MV-4-11 (cell line): ENCODE results near the gene RNF130.
"Not testable (repeated sequence)": the region's sequence is repeated elsewhere in the genome, so short reads cannot be mapped to it uniquely, and the experiment has no call there.

Experiments used
- DNase-seq: peaks from one replicate; lab custom pipeline; 2025; lab: John Stamatoyannopoulos, UW

Gene RNF130

GRCh38 chr5:179974246-179974945 lies 97.2 kb downstream of the RNF130 start:
- no peak for DNase-seq

GRCh38 chr5:179973391-179973790 lies 98.2 kb downstream of the RNF130 start:
- DNase-seq, result no peak

- no peak for DNase-seq
Observed at GRCh38 chr5:179969110-179969509, 102.4 kb downstream of the RNF130 start.

GRCh38 chr5:179967489-179967888 lies 104.1 kb downstream of the RNF130 start:
- DNase-seq, result no peak

GRCh38 chr5:179964015-179964414 lies 107.5 kb downstream of the RNF130 start:
- no peak for DNase-seq

- no peak for DNase-seq
Observed at GRCh38 chr5:179963375-179963774, 108.2 kb downstream of the RNF130 start.

- no peak for DNase-seq
Observed at GRCh38 chr5:179960204-179960831, 111.2 kb downstream of the RNF130 start.

GRCh38 chr5:179959641-179960040 lies 111.9 kb downstream of the RNF130 start:
- peak; percentile 77 for DNase-seq

GRCh38 chr5:179959118-179959517 lies 112.4 kb downstream of the RNF130 start:
- DNase-seq, result not testable (repeated sequence)

- DNase-seq, result peak; percentile 4
Observed at GRCh38 chr5:179955630-179956029, 115.9 kb downstream of the RNF130 start.

GRCh38 chr5:179955062-179955461 lies 116.5 kb downstream of the RNF130 start:
- DNase-seq, result no peak

- no peak for DNase-seq
Observed at GRCh38 chr5:179954434-179954833, 117.1 kb downstream of the RNF130 start.

- DNase-seq, result no peak
Observed at GRCh38 chr5:179953987-179954386, 117.6 kb downstream of the RNF130 start.

GRCh38 chr5:179936976-179937681 lies 134.4 kb downstream of the RNF130 start:
- no peak for DNase-seq

- no peak for DNase-seq
Observed at GRCh38 chr5:179930788-179931473, 140.6 kb downstream of the RNF130 start.

GRCh38 chr5:179927824-179928223 lies 143.7 kb downstream of the RNF130 start:
- DNase-seq, result no peak

GRCh38 chr5:179926657-179927056 lies 144.9 kb downstream of the RNF130 start:
- DNase-seq, result no peak

- peak; percentile 99 for DNase-seq
Observed at GRCh38 chr5:179923436-179923835, 148.1 kb downstream of the RNF130 start.

GRCh38 chr5:179920175-179920574 lies 151.4 kb downstream of the RNF130 start:
- no peak for DNase-seq

GRCh38 chr5:179919487-179920060 lies 152.0 kb downstream of the RNF130 start:
- DNase-seq, result no peak

GRCh38 chr5:179918742-179919486 lies 152.6 kb downstream of the RNF130 start:
- no peak for DNase-seq
